NB4 (cell line): ENCODE results near the gene MAPKAPK2.
"Not testable (repeated sequence)": the region's sequence is repeated elsewhere in the genome, so short reads cannot be mapped to it uniquely, and the experiment has no call there.

Experiments used
- DNase-seq: peaks from one replicate; pipeline ENCODE4 v3.0.0; 2010; ENCODE audit warnings: low read depth
- H3K4me3 ChIP-seq: one replicate; pipeline ENCODE4 v1.5.1; 2011; ENCODE audit warnings: mild to moderate bottlenecking, low read depth, low read length, moderate library complexity
- MYC ChIP-seq: IDR thresholded peaks from 2 replicates; pipeline ENCODE4 v1.6.1; 2011; ENCODE audit warnings: low read depth, low read length
- POLR2A ChIP-seq: IDR thresholded peaks from 2 replicates; pipeline ENCODE4 v1.6.1; 2011; ENCODE audit warnings: mild to moderate bottlenecking; ENCODE audit not compliant: insufficient read length; ENCODE audit errors: extremely low read depth
- TF ChIP-seq, protein P1 (sequence below): IDR thresholded peaks from one replicate; pipeline ENCODE4 v1.5.1; 2012; ENCODE audit warnings: low read depth, low read length
- TF ChIP-seq, protein P2 (sequence below): IDR thresholded peaks from 2 replicates; pipeline ENCODE4 v1.6.1; 2011; ENCODE audit warnings: low read depth, low read length

MAPKAPK2 gene

DNA sequence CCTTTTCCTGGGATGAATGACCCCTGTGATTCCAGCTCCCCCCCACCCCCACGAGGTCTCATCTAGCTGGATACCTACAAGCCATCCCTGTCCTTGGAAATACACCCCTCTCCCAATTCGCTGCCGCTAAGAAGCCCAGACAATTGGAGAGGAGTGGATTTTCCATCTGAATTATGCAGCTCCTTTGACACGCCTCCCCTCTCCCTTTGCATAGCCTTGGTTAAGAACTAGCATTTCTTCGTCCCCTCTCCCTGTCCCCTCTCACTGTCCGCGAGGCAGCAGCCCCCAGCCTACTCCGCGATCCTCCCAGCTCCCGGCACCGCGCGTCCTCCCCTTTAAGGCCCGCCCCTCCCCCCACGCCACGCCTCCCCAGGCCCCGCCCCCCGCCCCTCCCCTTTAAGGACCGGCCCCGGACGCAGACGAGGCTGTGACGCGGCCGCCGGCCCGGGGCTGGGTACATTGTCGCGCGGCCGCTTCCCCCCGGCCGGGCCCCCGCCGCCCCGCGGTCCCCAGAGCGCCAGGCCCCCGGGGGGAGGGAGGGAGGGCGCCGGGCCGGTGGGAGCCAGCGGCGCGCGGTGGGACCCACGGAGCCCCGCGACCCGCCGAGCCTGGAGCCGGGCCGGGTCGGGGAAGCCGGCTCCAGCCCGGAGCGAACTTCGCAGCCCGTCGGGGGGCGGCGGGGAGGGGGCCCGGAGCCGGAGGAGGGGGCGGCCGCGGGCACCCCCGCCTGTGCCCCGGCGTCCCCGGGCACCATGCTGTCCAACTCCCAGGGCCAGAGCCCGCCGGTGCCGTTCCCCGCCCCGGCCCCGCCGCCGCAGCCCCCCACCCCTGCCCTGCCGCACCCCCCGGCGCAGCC, at the start of gene MAPKAPK2:
Gene MAPKAPK2 (plus strand): TSS at position 428 of the 856 bp plus-strand sequence. CDS start 325 bp downstream, at position 753.
- peak; percentile 80 for DNase-seq
- peak within 1 kb of the TSS; percentile 91 for H3K4me3 ChIP-seq
- TF ChIP-seq POLR2A, result peak; percentile 33
- TF ChIP-seq, protein P1, sequence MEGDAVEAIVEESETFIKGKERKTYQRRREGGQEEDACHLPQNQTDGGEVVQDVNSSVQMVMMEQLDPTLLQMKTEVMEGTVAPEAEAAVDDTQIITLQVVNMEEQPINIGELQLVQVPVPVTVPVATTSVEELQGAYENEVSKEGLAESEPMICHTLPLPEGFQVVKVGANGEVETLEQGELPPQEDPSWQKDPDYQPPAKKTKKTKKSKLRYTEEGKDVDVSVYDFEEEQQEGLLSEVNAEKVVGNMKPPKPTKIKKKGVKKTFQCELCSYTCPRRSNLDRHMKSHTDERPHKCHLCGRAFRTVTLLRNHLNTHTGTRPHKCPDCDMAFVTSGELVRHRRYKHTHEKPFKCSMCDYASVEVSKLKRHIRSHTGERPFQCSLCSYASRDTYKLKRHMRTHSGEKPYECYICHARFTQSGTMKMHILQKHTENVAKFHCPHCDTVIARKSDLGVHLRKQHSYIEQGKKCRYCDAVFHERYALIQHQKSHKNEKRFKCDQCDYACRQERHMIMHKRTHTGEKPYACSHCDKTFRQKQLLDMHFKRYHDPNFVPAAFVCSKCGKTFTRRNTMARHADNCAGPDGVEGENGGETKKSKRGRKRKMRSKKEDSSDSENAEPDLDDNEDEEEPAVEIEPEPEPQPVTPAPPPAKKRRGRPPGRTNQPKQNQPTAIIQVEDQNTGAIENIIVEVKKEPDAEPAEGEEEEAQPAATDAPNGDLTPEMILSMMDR, result no peak

DNA sequence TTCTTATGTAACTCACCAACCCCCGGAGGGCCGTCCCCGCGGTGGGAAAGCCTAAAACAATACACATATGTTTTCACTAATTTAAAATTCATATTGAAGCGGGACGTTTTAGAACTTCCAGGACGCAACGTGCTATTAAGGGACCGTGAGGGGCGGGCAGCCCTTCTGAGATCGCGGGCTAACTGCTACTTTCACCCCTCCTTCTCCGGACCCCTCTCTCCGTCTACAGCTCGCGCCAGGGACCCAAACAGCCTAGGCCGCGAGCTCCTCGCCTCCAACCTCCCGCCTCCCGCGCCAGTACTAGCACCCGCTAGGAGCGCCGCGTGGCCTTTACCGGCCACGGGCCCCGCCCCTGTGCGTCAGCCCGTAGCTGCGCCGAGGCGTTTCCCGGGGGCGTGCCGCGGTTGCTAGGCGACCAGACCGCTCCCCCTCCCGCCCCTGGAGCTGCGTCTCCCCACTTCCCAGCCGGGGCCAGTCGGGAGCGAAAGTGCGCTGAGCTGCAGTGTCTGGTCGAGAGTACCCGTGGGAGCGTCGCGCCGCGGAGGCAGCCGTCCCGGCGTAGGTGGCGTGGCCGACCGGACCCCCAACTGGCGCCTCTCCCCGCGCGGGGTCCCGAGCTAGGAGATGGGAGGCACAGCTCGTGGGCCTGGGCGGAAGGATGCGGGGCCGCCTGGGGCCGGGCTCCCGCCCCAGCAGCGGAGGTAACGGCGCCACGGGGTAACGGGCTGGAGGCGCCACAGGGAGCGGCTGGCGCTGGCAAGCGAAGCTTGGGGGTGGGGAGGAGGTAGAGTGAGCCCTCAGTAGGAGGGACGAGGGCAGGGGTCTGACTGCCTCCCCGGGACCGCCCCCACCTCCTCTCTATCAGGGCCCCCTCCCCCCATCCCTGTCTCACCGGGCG, 49.4 kb upstream of the MAPKAPK2 start, which contains the start of gene DYRK3:
Gene DYRK3 (plus strand): TSS at position 457 of the 898 bp plus-strand sequence. CDS start 168 bp downstream, at position 625.
- H3K4me3 ChIP-seq, result peak within 1 kb of the TSS; percentile 69
- TF ChIP-seq, protein P1, result no peak
- TF ChIP-seq POLR2A (peak; percentile 91), MYC (peak; percentile 95)
- TF ChIP-seq, protein P2, sequence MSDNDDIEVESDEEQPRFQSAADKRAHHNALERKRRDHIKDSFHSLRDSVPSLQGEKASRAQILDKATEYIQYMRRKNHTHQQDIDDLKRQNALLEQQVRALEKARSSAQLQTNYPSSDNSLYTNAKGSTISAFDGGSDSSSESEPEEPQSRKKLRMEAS, result peak; percentile 93
- peak; percentile 95 for DNase-seq

DNA sequence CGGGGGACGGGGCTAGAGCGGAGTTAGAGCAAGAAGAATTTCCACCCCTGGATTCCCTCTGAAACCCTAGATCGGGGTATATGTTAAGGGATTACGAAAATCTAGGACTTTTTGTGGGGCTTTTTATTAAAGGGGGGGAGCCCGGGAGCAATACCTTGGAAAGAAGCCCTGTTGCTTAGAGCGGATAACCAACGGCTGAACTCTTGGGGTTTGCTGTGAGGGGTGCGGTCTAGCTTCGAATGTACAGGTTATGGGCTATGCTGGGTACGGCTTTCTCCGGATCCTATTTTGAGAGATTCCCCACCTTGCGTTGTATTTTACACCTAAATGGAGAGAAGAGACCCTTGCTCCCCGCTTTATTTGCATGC, 48.7 kb upstream of the MAPKAPK2 start:
- peak overlapping the region; percentile 69 for H3K4me3 ChIP-seq
- DNase-seq, result peak; percentile 39
- TF ChIP-seq, protein P2, result no peak
- TF ChIP-seq, protein P1, result no peak
- TF ChIP-seq MYC, result no peak
- no peak for TF ChIP-seq POLR2A

DNA sequence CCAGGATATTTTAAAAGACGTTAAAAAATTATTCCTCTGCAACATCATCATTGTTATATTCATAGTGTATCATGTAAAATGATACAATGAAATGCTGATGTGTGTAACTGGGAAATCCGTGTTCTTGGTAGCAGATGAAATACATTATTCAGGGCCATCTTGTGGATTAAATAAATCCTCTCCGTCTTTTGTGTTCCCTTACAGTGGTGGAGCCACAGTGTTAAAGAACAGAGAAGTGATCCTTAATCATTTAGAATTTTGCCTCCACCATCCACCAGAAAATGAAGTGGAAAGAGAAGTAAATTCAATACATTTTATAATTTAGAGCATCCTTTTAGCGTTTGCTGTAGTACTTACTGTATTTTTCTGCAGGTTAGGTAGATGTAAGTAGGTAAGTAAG, 48.0 kb upstream of the MAPKAPK2 start:
- no peak for DNase-seq
- TF ChIP-seq, protein P1, result no peak
- no peak for TF ChIP-seq POLR2A
- no peak for TF ChIP-seq MYC
- peak overlapping the region; percentile 69 for H3K4me3 ChIP-seq

DNA sequence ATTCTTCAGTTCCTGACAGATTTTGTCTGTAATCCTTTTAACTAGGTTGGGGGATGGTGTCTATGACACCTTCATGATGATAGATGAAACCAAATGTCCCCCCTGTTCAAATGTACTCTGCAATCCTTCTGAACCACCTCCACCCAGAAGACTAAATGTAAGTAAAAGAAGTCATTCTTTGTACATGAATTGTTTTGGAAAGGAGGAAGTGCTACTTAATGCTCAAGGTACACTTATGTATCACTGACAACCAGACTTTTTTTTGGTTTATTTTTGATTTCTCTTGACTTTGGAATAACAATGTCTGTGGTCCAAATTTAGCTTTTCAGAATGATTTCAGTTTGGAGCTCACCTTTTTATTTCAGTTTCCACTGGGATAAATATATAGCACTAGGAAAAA, 47.1 kb upstream of the MAPKAPK2 start:
- no peak overlapping the region for H3K4me3 ChIP-seq
- DNase-seq, result no peak
- TF ChIP-seq POLR2A, result no peak
- no peak for TF ChIP-seq MYC
- TF ChIP-seq, protein P1, result no peak
- TF ChIP-seq, protein P2, result no peak

DNA sequence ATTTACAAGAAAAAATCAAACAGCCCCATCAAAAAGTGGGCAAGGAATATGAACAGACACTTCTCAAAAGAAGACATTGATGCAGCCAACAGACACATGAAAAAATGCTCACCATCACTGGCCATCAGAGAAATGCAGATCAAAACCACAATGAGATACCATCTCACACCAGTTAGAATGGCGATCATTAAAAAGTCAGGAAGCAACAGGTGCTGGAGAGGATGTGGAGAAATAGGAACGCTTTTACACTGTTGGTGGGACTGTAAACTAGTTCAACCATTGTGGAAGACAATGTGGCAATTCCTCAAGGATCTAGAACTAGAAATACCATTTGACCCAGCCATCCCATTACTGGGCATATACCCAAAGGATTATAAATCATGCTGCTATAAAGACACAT, 42.6 kb upstream of the MAPKAPK2 start:
- not testable (repeated sequence) for H3K4me3 ChIP-seq, DNase-seq
